ENCODE results near the gene STXBP6.
"Not testable (repeated sequence)": the region's sequence is repeated elsewhere in the genome, so short reads cannot be mapped to it uniquely, and the experiment has no call there.

STXBP6 gene

DNA sequence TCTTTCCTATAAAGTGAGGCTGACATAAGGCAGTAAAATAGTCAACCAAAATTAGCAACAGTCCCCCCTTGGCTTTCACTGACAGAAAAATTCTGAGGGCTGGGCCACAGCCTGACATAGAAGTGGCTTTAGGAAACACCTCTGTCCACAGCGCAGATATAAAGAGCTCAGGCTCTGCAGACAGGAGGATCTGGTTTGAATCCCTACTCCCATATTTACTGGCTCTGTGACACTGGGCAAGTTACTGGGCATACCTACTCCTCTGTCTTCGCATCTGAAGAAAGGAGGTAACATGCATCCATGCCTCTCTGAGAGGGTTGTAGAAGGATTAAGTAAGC lies 95.3 kb downstream of the STXBP6 start:
- DNase-seq (ENCODE audit: low spot score) = no peak

DNA sequence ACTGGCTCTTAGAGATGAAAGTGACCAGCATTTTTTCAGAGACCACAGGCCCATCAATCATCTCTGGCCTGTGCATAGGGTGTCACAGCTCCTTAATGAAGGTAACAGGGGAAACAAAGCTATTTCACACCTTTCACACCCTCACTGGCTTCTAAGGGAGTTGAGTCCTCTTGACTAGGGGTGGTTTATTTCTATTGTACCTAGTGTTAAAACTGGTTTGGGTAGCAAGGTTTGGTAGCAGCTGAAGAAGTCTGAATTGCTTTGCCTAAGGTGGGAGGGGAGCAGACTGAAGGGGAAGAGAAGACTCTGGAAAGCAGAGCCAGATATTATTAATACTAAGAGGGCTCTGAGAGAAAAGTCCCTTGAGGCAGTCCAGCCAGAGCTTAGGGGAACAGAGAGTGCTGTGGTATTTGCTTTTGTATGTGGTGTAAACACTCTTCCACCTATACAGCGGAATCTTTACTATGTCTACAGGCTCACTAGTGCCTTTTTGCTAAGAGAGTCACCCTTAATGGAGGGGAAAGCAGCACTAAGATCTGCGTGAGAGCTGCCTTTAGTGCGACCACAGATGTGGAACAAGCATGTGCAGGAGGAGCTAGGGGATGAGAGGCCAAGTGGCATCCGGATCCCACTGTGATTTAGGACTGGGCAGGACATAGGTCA lies 95.8 kb downstream of the STXBP6 start:
- DNase-seq (ENCODE audit: low spot score) = no peak

DNA sequence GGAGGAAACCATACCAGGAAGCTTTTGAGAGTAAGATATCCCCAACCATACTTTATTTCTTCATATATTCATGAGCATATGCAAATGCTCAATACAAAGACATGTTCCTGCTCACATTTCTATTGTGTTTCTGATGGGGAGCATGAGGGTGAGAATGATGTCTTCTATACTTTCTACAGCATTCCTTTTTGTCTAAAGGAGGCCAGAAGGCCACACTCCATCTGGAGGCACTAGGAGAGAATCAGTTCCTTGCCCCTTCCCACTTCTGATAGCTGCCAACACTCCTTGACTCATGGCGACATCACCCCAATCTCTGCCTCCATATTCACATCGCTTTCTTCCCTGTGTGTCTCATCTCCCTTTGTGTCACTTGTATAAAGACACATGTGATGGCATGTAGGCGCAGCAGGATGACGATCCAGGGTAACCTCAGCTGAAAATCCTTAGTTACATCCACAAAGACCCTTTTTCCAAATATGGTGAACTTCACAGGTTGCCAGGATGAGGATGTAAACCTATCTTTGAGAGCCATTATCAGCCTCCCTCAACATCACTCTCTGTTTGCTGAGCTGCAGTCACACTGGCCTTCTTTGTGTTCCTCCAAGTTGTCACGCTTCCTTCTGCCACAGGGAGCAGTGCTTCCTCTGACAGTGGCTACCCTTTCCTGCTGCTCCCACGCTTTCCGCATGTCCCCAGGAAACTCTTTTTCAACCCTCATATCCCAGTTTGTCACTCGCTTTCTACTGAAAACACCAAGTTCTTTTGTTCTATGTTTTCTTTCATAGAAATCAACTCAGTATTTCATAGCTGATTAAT lies 96.9 kb downstream of the STXBP6 start:
- DNase-seq (ENCODE audit: low spot score) = peak; percentile 88

DNA sequence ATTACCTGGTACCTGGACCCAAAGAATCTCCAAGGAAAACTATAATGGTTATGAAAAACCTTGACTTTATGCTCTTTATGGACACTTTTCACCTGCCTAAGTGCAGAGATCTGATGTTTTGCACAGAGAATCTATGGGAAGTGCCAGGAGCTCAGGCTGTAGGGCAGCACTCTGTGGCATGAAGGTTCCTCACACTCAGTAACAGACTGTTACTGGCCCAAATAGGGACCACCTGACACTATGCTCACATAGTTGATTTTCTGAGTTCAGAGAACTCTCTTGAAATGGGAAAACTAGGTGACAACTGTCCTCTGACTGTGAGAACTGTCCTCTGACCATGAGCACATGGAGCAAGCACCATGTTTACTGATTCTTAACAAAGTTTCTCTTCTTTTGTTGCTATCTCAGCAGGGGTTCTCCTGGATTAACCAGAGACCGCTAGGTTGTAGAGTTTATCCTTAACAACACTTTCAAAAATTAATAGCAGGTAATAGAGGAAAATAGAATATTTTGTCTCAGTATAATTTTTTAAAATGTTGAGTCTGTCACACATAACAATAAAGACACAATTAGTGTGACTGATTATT lies 101.6 kb downstream of the STXBP6 start:
- no peak for DNase-seq (ENCODE audit: low spot score)

DNA sequence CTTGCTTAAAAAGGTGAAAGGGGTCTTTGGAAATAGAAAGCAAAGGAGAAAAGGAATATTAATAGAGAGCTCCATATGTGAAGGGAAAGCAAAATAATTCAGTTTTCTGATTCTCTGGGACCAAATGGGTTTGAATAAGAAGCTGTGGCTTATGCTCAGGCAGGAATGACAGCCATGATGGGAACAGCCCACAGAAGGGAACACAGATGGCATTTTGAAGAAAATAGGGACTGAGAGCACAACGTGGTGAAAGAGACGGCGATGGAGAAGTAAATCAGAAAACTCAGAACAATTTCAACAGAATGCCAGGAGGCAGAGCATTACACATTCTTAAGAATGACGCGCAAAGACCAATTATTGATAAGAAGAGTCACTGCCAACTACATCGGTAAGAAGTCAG lies 102.8 kb downstream of the STXBP6 start:
- DNase-seq (ENCODE audit: low spot score) = no peak

DNA sequence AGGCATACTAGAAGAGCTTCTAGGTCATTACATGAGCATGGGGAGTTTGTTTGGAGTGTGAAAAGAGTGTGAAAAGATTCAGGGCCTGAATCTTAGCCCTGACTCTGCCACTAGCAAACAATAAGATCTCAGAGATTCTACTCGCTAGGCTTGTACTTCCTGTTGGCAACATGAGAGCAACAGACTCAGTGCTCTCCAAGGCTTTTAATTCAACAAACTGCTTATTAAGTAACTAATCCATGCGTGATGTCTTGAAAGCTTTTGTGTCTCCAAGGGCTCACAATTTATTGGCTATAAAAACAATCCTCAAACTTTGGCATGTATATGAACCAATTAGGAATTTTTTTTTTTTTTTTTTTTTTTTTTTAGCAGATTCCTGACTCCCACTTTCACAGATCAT lies 105.1 kb downstream of the STXBP6 start:
- peak; percentile 47 for DNase-seq (ENCODE audit: low spot score)

DNA sequence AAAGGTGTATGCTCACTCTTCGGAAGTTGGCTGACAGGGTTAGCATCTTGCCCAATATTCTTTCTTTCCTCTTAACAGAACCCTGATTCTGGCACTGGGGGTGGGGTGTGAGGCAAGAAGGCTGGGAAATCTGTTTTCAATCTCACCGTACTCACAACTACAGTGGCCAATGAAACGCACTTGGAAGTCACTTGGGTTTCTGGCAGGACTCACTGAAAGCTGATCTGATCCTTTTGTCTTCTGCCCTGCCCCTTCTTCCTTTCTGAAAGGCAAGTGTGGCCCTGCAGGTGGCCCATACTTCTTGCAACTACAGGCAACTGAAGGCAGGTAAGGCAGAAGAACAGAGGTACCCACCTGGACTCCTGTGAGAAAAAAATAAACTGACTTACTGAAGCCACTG lies 106.9 kb downstream of the STXBP6 start:
- DNase-seq (ENCODE audit: low spot score) = no peak

DNA sequence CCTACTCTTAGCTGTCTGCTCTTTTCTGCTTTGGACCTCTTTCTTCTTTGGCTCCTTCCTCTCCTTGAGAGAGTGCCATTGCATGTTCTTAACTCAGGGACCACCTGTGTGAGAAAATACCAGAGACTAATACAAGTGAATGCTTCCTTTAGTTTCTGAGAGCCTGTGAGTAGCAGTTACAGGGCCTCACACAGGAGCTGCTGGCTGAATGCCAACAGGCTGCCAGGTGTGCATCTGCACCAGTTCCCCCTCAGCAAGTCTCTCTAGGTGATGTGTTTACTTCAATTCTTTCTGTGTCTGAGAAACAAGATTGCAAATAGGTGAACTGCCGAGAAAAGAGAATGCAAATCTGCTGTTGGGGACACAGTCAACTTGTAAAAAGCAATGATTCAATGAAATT lies 108.2 kb downstream of the STXBP6 start:
- DNase-seq (ENCODE audit: low spot score) = no peak

DNA sequence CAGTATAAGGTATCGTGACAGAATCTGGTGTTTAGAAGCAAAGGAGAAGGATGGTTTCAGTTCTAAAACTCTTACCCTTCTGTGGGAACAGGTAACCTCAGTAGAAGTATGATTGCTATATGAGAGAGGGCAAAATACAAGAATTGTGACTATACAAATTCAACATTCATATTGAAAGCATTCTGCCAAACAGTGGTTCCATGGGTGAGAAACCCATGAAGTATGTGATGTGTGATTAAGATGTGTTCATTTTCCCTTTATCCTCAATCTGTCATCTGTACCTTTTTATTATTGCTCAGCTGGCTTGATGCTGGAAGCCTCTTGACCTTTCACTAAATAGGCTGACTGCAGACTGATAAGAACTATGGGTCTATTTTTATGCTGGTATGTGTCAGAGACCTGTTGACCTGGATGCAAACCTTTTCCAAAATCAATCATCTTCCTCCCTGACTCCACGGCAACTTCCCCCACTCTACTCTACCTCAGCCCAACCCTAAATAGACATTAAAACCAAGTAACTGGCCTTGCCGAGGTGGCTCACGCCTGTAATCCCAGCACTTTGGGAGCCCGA lies 109.6 kb downstream of the STXBP6 start:
- no peak for DNase-seq (ENCODE audit: low spot score)

DNA sequence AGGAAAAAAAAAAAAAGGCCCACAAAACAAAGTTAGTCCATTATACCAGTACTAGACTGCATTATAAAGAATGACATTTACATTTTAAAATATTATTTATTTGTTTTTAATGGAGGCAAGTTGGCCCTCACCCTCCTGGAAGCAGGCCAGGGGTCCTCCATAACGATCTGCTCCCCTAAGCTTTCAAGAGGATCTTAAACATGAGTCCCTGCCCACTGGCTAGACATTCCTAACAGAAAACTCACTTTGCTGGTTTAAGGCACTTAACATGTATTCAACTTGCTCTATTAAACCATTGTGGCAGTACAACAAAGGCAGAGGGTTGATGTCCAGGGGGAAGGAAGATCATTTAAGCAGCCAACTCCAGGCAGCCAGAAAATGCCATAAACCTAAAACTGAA lies 111.4 kb downstream of the STXBP6 start:
- DNase-seq (ENCODE audit: low spot score) = no peak

DNA sequence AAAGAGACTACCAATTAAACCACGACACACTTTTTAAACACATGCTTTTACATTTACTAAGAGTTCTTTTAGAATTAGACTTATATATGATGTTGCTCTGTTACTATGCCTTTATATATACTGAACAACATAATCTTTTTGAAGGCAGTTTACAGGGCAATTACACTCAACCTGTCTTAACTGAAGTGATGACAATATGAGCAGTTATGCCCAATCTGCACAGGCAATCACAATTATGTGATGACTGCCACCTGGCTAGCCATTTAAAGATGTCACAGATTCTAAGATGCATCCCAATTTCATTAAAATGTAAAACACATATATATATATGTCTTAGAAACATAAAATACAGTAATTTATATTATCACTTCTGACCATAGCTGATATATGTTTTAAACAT lies 112.6 kb downstream of the STXBP6 start:
- DNase-seq (ENCODE audit: low spot score) = no peak

DNA sequence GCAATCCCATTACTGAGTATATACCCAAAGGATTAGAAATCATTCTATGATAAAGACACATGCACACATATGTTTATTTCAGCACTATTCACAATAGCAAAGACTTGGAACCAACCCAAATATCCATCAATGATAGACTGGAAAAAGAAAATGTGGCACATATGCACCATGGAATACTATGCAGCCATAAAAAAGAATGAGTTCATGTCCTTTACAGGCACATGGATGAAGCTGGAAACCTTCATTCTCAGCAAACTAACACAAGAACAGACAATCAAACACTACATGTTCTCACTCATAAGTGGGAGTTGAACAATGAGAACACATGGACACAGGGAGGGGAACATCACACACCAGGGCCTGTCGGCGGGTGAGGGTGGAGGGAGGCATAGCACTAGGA lies 113.2 kb downstream of the STXBP6 start:
- DNase-seq (ENCODE audit: low spot score) = not testable (repeated sequence)

DNA sequence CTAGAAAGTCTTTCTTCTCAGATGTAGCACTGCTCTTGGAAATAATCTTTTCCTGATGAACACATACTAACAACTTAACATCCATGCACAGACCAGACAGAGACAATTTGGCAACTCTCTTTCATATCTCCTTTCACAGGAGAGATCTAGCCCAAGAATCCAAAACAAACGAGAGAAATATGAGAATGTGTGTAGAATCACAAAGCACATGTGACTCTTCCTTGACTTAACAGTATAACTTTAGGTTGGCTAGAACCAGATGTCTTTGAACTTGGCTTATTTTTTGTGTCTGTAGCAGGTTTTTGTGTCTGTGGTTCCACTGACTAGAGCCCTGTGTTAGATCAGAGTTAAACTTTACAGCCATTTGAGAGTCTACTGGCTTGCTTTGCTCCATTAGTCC lies 114.2 kb downstream of the STXBP6 start:
- no peak for DNase-seq (ENCODE audit: low spot score)

DNA sequence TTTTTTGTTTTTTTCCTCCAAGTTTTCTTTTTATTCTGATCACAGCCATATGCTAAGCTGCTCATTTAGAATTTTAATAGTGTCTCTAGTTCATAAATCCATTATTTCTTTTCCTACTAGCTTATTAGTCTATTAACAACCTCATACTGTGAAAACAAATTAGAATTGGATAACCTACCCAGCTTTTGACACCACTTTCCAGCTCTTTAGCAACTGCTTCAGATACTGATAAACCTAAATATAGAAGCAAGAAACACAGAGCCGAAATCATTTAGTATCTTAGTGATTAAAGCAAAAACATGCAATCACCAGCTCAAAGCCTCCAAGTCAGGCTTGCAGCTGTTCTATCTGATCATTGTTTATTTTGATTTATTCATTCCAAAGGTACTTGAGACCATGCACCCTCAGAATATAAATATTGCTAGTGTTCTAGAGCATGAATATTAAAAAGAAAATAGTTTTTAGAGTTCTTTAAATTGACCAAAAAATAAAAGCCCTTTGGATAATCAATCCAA lies 121.5 kb downstream of the STXBP6 start:
- no peak for DNase-seq (ENCODE audit: low spot score)

DNA sequence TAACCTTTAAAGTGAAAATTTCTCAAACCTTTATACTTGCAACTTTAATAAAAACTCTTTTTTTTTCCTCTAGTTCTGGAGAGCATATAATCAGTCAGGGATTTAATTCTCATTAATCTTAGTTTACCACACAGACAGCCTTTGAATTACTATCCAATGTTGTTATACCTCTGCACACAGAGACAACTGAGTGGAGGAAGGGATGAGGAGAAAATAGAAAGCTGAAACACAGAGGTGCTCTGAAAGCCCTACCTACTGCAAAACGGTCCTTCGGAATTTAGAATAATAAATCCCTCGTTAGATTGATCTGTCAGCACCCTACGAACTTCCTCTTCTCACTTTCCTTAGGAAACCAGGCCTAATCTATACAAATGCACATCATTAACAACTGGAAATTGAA lies 122.1 kb downstream of the STXBP6 start:
- no peak for DNase-seq (ENCODE audit: low spot score)

DNA sequence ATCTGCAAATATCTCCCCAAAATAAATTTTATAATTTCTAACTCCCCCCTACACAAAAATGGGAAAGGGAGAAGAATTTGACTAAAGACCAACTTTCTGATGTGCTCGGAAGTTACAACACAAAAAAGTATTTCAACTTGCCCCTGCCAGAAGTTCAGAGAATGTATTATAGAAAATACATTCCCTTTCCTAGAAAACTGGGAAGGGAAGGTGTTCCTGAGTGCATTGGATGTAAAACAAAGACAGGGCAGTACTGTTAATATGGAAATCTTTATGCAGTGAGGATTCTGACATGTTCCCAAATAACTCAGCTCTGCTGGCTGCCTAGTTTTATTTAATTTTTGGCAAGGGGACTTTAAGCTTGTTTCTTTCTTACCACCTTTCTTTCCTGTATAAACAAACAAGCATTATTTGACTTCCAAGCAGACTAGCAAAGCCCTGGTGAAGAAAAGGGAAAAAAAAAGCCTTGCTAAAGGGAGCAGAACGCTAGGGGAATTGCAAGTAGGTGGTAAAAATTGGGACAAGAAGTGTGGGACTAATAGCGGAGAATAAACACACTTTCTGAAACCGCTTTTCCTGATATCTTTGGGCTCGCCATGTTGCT lies 124.1 kb downstream of the STXBP6 start:
- peak; percentile 44 for DNase-seq (ENCODE audit: low spot score)

DNA sequence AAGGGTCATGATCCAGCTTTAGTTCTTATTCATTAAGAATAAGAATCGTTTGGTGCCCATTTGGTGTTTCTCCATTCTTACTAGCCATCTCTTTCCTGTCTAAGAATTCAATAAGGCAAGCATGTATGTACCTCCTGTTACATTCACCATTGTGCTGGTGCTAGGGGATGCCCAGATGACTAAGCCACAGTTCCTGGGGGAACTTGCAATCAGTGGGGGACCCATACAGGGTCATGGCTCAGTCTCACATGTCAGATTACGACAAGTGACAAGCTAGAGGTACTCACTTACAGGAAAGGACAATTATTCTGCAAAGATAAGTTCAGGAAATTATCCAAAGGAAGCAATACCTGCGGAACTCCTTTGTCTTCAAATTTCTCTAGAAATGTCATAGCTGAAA lies 125.4 kb downstream of the STXBP6 start:
- DNase-seq (ENCODE audit: low spot score) = no peak

DNA sequence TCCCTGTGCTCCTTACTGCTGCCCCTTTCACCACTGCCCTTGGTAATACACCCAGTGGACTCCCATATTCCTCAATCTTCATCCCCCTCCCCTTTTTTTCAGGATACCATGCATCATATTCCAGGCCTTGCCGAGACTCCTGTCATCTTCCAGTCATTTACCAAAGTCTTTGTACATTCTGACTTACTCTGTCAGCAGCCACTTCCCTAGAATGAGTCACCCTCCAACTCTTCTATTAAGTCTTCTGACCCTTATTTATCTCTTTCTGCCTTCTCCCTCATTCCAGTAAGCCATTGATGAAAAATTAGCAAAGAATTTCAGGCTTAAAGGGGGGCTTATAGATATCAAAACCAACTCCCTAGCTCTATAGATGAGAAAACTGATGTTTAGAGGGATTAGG lies 128.0 kb downstream of the STXBP6 start:
- DNase-seq (ENCODE audit: low spot score) = no peak

DNA sequence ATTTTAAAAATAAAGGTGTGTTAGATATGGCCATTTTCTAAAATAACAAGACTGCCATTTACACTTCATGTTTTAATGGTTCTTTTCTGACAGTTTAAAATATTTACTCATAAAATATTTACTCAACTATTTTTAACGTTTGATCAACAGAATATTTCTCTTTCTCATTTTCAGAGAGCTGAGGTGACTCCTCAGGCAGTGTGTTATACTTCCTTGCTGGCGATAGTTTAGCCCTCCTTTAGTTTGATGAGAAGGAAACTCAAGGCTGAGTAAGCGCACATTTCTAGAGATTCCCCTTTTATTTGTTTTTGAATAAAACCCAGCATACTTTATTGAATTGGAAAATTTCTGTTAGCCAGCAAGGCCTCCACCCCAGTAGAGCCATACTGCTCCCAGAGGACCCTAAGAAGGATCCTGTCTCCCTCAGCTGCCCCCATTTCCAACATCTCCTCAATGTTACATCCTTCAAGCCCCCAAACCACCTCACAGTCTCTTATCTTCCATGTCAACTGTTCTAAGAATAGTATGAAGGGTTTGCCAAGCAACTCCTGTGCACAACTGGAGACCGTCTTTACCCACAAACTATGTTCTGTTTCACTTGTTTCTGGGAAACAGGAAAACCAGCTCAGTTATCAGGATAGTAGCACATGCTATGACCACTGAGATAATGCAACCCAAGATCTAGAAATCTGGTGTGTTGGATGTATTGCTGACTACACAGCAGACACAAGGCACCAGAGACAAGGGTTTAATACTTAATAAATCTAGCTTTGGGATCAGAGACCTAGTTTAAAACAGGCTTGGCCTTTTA lies 129.5 kb downstream of the STXBP6 start:
- no peak for DNase-seq (ENCODE audit: low spot score)

DNA sequence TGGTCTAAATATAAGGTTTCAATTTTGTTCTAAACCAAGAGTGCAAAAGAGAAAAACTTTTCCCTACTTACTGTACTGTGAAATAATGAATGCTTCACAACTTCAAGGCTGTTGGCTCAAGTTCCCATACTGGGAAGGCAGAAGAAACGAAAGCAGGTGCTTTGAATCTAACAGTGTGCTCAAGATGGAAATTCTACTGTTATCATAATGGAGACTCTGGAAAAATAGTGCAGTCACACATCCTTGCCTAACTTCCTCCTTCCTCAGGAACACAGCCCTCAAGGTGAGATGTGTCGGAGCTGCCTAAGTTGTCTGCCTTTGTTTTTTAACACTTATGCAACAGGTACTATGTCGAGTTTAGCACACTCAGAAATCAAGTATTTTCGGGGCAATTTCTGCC lies 131.1 kb downstream of the STXBP6 start:
- no peak for DNase-seq (ENCODE audit: low spot score)

DNA sequence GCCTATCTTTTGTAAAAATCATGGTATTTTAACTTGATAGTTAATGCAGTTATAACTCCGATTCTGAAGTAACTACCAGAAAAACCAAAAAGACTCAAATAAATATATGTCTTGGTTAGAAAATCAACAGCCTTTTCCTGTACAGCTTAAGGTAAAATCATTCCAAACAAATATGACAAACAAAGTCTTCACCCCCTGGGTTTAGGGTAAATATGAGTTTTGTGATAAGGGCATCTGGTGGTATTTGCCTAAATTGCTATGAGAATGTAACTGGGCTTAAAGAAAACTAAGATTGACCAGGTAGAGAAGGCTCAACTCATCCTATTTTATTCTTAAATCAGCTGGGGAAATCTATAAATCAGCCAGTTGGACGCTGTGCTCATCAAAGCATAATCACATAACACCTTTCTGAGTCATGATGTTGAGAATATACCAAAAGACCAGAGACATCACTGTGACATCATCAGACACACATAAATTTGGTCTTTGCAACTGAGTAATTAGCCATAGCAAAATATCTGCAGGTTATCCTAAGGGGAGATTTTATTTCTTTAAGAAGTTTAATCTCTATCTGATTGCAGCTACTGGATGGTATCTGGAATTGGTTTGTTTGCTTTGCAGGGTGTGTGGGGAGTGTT lies 133.9 kb downstream of the STXBP6 start:
- no peak for DNase-seq (ENCODE audit: low spot score)
